GM04503 (cell line): ENCODE measurements around the gene DIP2C.
"Not testable (repeated sequence)": the region's sequence is repeated elsewhere in the genome, so short reads cannot be mapped to it uniquely, and the experiment has no call there.

Experiments
- DNase-seq: peaks from one replicate; pipeline ENCODE4 v3.0.0-alpha.2; 2012; ENCODE audit warnings: low read depth

DIP2C gene

GRCh38 chr10:323651-324293, 365.7 kb downstream of the DIP2C start:
- DNase-seq = peak; percentile 95

DNA sequence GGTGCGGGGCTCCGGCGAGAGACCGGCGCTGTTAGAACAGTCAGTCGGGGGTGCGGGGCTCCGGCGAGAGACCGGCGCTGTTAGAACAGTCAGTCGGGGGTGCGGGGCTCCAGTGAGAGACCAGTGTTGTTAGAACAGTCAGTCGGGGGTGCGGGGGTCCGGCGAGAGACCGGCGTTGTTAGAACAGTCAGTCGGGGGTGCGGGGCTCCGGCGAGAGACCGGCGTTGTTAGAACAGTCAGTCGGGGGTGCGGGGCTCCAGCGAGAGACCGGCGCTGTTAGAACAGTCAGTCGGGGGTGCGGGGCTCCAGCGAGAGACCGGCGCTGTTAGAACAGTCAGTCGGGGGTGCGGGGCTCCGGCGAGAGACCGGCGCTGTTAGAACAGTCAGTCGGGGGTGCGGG, 366.4 kb downstream of the DIP2C start:
- not testable (repeated sequence) for DNase-seq

DNA sequence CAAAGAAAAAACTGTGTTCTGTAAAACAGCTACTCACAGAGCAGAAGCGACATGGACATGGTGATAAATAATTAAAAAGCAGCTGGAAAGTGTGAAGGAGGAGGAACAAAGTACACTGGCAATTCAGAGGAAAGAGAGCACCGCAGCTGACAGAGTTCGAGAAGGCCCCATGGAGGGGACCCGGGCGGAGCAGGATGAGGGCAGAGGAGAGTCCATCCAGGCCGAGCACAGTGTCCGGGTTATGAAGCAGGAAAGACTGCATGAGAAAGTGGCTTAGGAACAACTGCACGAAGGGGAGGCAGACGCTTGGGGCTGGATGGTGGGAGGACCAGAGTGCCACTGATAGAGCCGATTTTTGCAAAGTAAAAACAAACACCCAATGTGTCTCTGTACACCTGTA, 368.7 kb downstream of the DIP2C start:
- DNase-seq = no peak

- no peak for DNase-seq
Observed at GRCh38 chr10:317926-318325, 371.5 kb downstream of the DIP2C start.

GRCh38 chr10:317271-317769, 372.1 kb downstream of the DIP2C start:
- DNase-seq = peak; percentile 34

DNA sequence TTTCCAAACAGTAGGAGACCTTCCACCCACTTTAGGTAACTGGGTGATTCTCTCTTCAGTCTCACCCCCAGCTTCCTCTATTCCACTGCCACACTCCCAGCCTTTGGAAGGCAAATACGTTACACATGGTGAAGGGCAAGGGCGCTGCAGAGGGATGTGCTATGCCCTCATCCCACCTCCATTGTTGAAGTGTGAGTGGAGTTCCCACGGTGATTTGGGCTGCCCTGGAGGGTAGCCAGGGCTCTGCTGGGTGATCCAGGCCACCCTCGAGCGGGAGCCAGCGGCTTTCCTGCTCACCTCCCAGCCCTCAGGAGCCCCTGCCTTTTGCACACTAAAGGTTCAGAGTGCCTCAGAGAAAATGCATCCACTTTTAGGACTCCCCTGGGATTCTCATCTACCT, 373.1 kb downstream of the DIP2C start:
- DNase-seq = no peak

- no peak for DNase-seq
Observed at GRCh38 chr10:314871-315270, 374.6 kb downstream of the DIP2C start.

- DNase-seq = no peak
Observed at GRCh38 chr10:314381-314780, 375.1 kb downstream of the DIP2C start.

- DNase-seq = no peak
Observed at GRCh38 chr10:311901-312665, 377.4 kb downstream of the DIP2C start.

- peak; percentile 21 for DNase-seq
Observed at GRCh38 chr10:310976-311639, 378.4 kb downstream of the DIP2C start.

- DNase-seq = no peak
Observed at GRCh38 chr10:310371-310770, 379.1 kb downstream of the DIP2C start.

DNA sequence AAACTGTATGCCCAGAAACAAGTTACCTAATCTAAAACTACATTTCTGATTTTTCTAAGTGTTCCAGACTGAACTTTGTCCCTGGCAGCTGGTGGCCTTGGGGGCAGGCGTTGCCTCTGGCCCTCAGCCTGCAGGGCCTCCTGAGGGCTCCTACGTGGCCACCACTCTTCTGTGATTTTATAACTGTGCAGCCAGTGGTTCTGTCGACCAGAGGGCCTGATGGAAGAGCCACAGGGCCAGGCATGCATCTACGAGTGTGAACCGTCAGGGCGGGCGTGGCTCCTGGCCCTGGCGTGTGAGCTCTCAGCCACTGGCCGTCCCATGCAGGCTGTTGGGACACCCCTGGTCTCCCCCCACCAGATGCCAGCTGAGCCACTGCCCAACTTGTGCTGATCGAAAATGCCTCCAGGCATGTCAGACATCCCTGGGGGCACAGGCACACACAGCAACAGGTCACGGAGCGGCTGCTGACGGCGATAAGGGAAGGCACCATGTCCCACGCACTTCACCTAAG, 380.8 kb downstream of the DIP2C start:
- DNase-seq = no peak

GRCh38 chr10:308101-308500, 381.4 kb downstream of the DIP2C start:
- DNase-seq = no peak

- DNase-seq = no peak
Observed at GRCh38 chr10:307659-308058, 381.8 kb downstream of the DIP2C start.

DNA sequence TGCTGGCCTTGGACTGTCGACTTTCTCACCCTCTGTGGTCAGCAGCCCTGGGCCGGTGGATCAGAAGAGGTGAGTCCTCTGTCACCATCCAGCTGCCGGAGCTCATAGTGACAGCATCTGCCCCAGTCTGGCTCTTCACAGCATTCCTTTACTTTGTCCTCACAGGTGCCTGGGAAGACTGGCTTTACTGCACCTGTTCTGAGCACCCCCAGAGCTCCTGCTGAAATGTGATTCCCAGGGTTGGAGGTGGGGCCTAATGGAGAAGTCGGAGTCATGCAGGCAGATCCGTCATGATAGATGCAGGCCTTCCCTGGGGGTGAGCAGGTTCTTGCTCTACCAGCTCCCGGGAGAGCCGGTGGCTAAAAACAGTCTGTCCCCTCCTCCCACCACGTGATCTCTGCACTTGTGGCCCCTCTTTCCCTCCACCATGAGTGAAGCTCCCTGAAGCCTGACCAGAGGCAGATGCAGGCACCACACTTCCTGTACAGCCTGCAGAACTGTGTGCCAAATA, 382.7 kb downstream of the DIP2C start:
- DNase-seq = no peak

DNA sequence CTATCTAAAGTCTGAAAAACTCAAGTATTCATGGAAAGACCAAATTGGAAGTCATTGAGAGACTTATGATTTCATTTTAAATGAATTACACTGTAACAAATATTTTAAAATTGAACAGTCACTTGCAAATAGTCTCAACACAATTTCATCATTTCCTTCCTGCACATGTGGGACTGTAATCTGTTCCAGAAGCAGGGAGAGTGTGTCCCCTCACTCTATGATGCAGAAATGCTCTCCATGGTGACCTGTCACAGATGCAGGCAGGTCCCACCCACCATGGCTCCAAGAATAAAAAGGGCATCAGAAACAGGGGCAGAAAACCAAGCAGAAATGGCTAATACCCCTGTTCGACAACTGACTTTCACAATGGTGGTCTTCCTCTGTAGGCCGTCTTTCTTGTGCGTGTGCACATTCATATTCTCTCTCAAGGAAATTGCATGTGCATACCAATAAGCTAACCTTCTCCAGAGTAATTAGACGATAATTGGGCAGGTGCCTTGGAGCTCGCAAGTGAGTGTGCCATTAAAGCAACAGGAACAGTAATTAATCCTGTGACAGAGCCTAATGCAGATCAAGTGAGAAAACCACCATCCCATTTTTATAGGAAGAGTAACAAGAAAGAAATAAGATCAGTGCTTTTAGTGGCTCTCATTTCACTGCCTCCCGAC, 383.3 kb downstream of the DIP2C start:
- DNase-seq = no peak

DNA sequence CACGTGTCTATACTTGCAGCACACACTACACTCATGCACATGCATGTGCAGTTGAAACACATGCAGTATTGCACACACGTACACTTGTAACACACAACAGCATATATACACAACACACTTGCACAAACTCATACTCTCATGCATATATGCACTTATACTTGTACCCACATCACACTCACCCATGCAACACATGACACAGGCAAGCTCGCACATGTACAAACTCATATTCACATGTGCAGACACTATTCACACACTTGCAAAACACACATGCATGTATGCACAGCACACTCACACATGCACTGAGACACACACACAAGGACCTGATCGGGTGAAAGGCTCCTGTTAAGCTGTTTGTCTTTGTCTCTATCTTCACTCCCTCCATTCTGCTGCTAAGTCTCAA, 384.4 kb downstream of the DIP2C start:
- DNase-seq = no peak

- DNase-seq = no peak
Observed at GRCh38 chr10:301536-301935, 387.9 kb downstream of the DIP2C start.

- not testable (repeated sequence) for DNase-seq
Observed at GRCh38 chr10:300580-300979, 388.9 kb downstream of the DIP2C start.

GRCh38 chr10:299969-300368, 389.5 kb downstream of the DIP2C start:
- DNase-seq = no peak

DNA sequence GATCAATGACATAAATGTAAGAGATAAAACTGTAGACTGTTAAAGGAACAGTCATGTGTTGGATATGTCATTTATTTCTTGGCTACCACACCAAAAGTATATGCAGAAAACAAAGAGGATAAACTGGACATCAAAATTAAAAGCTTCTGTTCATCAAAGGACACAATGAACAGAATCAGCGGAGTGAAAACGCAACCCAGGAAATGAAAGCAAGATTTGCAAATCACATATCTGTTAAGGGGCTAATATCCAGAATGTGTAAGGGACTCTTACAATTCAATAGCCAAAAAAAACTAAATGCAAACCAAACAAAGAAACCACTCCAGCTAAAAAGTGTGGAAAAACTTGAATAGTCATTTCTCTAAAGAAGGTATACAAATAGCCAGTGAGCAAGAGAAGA, 390.0 kb downstream of the DIP2C start:
- no peak for DNase-seq

GRCh38 chr10:298033-298432, 391.4 kb downstream of the DIP2C start:
- DNase-seq = no peak
